Bone marrow (tissue), 2 donors: ENCODE measurements around the gene FBXW11.
A peak's percentile ranks its signal among the peaks of the same experiment; 100 is the strongest.

Experiments
- DNase-seq, 2 donors: peaks; one replicate each; lab custom pipeline; 2025; lab: John Stamatoyannopoulos, UW

Gene FBXW11

DNA sequence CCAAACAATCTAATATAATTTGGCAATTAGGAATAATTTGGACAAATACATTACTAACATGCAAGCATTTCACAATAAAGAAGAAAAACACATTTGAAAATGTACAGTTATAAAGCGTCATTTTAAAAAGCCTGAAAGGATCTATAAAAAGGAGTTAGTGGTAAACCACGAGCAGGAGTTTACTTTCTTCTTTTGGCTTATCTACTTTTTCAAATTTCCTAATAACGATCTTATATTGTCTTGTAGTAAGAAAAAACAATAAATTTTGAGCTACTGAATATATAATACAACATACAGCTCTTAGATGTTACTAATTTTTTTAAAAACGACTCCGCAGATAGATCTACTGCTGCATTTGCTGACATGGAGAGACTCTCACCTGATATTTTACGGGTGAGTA lies 141.0 kb downstream of the FBXW11 start:
- DNase-seq, result no peak

DNA sequence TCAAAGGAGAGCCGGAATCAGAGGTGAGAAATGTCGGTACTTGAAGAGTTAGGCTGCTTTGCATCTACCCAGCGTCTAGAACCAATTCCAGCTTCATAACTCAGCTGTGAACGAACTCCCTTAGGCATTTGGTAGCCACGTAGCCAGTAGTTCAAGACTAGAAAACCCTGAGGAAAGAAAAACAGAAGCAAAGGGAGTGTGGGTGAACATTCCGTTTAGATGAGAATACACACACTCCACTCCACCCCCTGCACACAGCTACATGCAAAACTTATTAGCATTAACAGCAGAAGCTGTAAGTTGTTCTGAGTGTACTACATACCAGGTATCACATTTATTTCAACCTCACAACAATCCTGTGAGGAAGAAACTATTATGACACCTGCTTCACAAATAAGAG lies 142.5 kb downstream of the FBXW11 start:
- DNase-seq, result no peak

GRCh38 chr5:171862624-171863023 lies 143.8 kb downstream of the FBXW11 start:
- no peak for DNase-seq

DNA sequence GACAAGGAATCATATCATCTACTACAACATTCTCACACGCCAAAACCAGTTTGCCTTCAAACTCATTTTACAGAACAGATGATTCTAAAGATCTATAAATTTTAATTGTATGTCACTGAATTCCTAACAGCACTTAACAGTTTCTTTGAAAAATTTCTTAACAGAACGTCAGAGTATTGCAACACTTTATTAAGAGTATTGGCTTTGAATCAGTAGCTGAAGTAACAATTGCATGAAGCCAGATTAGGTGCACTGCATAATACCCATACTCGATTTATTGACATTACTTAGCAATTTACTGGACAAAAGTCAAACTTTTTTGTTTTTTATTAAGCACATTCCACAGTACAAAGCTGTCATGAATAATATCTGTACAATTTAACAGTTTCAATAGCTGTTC lies 145.1 kb downstream of the FBXW11 start:
- DNase-seq, result no peak

DNA sequence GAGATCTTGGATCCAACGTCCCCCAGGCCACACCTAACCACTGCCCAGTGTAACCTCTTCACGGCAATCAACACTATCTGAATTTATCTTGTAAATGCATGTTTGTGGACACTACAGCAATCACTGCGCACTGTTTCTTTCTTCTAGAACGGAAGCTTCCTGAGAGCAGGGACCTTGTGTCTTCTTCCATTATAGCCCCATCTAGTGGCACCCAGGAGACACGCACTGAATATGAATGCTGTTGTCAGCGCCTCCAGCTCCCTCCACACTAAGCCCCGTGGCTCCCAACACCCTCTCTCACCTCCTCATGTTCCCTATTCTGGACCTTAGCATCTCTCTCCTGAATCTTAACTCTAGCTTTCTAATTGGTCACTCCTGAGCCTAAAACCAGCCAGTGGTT lies 148.1 kb downstream of the FBXW11 start:
- no peak for DNase-seq

DNA sequence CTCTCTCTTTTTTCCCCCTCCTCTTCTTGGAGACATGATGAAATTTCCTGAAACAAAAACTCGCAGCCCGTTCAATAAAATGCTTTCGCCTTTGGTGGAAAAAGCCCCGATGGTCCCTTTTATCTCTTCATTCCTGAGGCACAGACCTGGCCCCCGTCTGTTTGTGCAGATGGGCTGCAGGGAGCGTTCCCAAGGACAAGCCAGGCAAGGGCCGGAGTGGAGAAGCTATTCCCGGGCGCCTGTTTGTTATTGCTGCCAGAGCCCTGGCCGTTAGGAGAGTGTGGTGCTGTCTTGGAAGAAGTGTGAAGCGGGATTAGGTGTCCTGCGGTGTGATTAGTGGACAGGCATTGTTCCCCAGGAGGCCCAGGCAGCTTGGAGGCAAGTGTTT lies 149.0 kb downstream of the FBXW11 start:
- DNase-seq, result no peak

- DNase-seq, result no peak
These were observed 150.4 kb downstream of the FBXW11 start for GRCh38 chr5:171855798-171856763.

DNA sequence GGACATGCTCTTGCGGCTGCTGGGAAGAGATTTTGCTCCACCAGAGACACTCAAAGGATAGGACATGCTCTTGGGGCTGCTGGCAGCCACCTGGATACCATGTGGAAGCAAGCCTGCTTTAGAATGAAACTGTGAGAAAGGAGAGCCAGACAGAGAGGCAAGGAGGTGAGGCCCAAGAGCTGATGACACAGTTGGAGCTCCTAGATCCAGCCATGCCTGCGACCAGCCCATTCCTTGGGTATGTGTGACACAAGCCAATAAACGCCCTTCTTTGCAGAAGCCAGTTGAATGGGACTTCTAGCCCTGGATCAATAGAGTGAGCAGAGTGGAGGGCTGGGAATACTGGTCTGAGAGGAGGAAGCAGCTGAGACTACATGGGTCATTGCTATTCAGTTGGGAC lies 151.2 kb downstream of the FBXW11 start:
- DNase-seq, result no peak

- peak in 1 of 2 donors; percentile 18 for DNase-seq
These were observed 154.2 kb downstream of the FBXW11 start for GRCh38 chr5:171852255-171852681.

DNA sequence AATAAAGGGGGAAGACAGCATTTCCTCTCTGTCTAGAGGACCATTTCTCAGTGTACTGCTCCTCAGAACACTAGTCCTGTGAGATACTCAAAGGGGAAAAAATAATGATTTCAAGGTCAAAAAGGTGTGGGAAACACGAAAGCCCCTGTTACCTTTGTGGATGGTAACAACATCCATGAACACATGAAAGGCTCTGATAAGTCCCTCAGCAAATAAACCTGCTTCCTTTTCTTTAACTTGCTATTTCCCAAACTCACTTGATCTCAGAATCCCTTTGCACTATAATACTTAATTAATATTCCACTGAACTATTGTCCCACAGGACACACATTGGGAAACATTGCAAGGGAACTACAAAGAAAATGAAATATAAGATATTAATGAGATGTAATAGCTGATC lies 155.2 kb downstream of the FBXW11 start:
- no peak for DNase-seq

DNA sequence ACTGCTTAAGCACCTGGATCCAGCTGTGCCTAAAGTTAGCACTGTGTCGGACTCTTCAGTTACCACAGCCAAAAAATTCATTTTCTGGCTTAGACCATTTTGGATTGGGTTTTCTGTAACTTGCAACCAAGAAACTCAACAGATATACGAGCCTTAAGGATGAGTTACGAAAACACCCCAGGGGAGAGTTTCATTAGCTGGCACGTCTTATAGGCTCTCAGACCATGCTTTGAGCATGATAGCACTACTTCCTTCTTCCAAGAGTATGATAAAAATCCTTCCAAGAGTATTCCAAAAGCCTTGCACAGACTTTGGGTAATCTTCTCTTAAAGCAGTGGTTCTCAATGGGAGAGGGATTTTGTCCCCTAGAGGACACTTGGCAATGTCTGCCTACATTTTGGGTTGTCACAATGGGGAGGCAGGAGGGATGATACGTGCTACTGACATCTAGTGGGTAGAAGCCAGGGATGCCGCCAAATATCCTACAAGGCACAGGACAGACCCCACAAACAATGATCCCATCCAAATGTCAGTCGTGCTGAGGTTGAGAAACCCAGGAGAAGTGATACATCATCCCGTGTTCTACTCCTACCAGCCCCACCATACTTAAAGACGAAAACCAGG lies 156.0 kb downstream of the FBXW11 start:
- no peak for DNase-seq

DNA sequence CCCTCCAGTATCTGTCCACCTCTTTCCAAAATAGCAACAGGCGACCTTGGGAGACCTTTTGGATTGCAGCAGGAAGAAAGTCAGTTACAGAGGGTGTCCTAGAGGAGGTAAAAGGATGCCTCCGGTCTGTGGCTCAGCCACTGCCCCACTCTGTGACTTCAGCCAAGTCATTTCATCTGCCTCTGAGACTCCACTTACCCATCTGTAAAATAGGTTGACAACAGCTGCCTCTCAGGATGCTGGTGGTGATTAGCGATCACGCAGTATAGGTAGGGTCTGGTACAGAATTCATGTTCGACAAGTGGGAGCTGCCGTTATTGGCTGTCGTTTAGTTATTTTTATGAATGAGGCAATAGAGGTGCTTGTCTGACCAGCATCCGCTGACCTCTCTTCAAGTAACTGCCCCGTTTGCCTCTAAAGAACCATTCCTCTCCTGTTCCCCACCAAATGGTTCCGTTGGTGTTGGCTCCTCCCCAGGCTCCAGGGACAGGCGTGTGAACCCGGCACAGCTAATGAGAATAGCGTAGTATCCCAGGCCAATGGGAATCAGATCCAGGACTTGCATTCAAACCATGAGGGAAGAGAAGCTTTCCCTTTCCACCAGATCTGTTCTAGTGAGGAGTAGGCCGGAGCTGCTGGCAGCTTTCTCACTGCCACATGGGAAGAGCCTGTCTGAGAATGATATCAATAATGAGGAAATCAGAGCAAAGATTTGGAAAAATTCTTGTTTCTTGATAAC lies 156.7 kb downstream of the FBXW11 start:
- no peak for DNase-seq

DNA sequence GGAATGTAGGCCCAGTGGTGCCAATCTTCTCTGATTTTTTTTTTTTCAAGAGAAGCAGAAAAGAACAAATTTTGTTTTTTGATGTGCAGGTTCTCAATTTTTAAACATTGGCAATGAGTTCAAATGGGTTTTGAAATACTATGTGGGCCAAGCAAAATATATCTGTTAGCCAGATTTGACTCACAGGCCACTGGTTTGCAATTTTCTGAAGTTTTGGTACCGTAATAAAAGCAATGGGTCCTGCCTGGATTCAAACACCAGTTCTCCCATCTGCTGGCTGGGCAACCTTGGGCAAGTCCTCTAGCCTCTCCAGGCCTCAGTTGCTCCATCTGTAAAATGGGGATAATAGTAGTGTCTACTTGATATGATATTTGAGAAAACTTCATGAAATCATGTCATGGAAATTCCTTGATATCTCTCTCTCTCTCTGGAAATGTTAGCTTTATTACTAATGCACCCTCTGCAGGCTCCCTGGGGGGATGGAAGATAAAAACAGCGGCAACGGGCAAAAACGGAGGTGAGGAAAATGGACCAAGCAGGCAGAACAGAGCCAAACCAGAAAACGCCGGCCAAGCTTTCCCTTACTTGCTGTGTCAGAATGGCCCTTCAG lies 157.4 kb downstream of the FBXW11 start:
- no peak for DNase-seq

GRCh38 chr5:171848486-171848885 lies 158.0 kb downstream of the FBXW11 start:
- no peak for DNase-seq

DNA sequence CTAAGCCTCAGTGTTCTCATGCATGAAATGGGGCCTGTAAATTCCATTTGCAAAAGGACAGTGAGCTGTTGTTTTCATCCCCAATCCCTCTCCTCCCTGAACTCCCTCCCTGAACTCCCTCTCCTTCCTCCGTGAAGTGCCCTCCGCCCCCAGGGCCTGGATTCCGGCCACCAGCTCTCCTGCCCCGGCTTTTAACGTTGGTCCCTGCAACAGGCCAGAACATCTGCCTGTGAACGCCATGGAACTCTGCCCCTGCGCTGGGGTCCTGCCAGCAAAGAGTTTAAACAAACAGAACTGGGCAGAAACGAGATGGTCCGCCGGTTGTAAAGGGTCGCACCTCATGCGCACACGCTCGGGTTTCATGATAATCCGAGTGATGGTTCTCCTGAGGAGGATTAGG lies 158.4 kb downstream of the FBXW11 start:
- no peak for DNase-seq

DNA sequence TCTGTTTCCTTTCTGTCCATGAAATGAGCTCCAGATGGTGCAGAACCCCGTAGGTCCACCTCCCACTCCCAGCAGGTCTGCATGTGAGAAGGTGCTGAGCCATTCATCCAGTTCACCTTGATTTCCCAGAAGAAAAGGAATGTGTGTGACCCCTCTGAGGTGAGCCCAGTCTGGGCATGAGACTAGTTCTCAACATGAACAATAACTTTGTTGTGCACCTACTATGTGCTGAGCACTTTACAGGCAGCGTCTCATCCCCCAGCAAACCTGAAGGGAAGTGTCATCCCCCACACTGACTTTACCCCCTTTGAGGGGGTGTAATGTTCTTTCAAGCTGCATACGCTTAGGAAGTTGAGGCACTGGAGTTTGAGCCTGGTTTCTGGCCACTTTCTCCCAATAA lies 159.4 kb downstream of the FBXW11 start:
- DNase-seq, result no peak

DNA sequence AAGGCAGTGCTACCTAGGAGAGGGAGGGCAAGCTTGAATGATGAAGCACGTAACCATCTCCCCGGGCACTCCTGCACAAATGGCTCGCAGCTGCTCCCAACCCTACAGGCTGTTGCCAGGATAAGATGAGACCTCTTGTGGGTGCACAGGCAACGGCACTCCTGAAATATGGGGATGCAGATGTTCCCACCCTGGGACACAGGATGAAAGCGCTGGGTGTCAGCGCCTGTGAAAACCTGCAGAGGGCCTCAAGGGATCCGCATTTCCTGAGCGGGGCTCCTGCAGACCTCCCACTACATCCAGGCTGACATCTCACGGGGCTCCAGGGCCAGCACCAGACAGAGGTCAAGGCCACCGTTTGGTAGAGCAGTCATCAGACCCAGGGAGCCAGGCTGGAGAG lies 160.1 kb downstream of the FBXW11 start:
- no peak for DNase-seq

- DNase-seq, result no peak
These were observed 160.6 kb downstream of the FBXW11 start for GRCh38 chr5:171845857-171846256.

GRCh38 chr5:171845040-171845630 lies 161.3 kb downstream of the FBXW11 start:
- DNase-seq, result no peak

GRCh38 chr5:171842777-171843328 lies 163.6 kb downstream of the FBXW11 start:
- no peak for DNase-seq

- no peak for DNase-seq
These were observed 164.3 kb downstream of the FBXW11 start for GRCh38 chr5:171841984-171842776.
